GM21528 (cell line): Measurements from ENCODE around the gene NXPE4.
"Not testable (repeated sequence)": the region's sequence is repeated elsewhere in the genome, so short reads cannot be mapped to it uniquely, and the experiment has no call there.

ENCODE experiments used
- ATAC-seq: cut with Tn5 transposase; IDR thresholded peaks from one replicate; pipeline ENCODE4 v1.9.1; 2021; ENCODE audit warnings: mild to moderate bottlenecking, moderate library complexity; ENCODE audit not compliant: unreplicated experiment, low FRiP score

The NXPE4 gene

DNA sequence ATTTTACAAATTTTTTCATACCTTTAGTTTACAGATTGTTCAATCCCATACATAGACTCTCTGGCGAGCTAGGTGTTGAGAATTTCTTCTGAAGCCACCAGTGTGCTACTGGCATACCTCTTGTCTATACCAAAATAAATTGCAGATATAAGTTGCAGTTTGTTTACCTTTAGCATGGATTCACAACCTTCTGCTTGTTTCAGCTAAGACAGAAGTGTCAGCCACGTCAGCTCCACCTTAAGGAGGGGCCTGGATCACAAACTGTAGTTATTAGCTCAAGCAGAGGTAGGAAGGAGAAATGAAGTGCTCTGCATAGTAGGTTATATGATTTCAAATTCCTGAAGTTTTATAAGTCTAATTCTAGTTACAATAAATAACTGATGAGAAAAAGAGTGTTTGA, at the start of gene NXPE4:
NXPE4 (minus strand) TSS at position 216 of the 400 bp plus-strand sequence. CDS start 1,027 bp downstream, outside the sequence.
- no peak for ATAC-seq

DNA sequence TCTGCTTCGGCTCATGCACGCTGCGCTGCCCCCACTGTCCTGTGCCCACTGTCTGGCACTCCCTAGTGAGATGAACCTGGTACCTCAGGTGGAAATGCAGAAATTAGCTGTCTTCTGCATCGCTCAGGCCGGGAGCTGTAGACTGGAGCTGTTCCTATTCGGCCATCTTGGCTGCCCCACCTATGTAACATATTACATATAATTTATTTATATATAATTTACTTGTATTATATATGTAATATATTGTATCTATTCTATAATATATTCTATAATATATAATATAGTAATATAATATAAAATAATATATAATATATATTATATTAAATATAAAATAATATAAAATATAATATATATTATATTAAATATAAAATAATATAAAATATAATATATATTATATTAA, 43.9 kb upstream of the NXPE4 start:
- ATAC-seq: not testable (repeated sequence)

- not testable (repeated sequence) for ATAC-seq
These were observed 35.9 kb upstream of the NXPE4 start for GRCh38 chr11:114631445-114631965.

GRCh38 chr11:114625294-114625693, 29.7 kb upstream of the NXPE4 start:
- no peak for ATAC-seq

- no peak for ATAC-seq
These were observed 29.0 kb upstream of the NXPE4 start for GRCh38 chr11:114624455-114625207.

- ATAC-seq: no peak
These were observed 28.1 kb upstream of the NXPE4 start for GRCh38 chr11:114623720-114624119.

DNA sequence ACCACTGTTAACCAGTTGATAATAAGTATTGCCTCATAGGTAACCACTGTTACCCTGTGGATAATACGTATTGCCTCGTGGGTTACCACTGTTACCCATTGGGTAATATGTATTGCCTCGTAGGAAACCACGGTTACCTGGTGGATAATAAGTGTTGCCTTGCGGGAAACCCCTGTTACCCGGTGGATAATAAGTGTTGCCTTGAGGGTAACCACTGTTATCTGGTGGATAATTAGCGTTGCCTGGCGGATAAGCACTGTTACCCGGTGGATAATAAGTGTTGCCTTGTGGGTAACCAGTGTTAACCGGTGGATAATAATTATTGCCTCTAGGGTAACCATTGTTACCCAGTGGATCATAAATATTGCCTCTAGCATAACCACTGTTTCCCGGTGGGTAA, 27.3 kb upstream of the NXPE4 start:
- no peak for ATAC-seq

DNA sequence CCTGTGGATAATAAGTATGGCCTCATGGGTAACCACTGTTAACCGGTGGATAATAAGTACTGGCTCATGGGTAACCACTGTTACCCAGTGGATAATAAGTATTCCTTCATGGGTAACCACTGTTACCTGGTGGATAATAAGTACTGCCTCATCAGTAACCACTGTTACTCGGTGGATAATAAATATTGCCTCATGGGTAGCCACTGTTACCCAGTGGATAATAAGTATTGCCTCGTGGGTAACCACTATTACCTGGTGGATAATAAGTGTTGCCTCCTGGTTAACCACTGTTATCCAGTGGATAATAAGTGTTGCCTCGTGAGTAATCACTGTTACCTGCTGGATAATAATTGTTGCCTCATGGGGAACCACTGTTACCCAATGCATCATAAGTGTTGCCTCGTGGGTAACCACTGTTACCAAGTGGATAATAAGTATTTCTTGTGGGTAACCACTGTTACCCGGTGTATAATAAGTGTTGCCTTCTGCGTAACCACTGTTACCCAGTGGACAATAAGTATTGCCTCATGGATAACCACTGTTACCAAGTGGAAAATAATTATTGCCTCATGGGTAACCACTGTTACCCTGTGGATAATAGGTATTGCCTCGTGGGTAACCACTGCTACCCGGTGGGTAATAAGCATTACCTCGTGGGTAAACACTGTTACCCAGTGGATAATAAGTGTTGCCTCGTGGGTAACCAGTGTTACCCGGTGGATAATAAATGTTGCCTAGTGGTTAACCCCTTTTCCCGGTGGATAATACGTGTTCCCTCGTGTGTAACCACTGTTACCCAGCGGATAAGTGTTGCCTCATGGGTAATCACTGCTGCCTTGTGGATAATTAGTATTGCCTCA, 26.6 kb upstream of the NXPE4 start:
- no peak for ATAC-seq

- no peak for ATAC-seq
These were observed 25.5 kb upstream of the NXPE4 start for GRCh38 chr11:114621072-114621471.

DNA sequence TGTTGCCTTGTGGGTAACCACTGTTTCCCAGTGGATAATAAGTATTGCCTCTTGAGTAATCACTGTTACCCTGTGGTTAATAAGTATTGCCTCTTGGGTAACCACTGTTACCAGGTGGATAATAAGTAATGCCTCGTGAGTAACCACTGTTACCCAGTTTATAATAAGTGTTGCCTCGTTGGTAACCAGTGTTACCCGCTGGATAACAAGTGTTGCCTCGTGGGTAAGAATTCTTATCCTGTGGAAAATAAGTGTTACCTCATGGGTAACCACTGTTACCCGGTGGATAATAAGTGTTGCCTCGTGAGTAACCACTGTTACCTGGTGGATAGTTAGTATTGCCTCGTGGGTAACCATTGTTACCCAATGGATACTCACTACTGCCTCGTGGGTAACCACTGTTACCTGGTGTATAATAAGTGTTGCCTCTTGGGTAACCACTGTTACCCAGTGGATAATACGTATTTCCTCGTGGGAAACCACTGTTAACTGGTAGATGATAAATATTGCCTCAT, 24.1 kb upstream of the NXPE4 start:
- no peak for ATAC-seq

- ATAC-seq: no peak
These were observed 22.6 kb upstream of the NXPE4 start for GRCh38 chr11:114618139-114618538.

DNA sequence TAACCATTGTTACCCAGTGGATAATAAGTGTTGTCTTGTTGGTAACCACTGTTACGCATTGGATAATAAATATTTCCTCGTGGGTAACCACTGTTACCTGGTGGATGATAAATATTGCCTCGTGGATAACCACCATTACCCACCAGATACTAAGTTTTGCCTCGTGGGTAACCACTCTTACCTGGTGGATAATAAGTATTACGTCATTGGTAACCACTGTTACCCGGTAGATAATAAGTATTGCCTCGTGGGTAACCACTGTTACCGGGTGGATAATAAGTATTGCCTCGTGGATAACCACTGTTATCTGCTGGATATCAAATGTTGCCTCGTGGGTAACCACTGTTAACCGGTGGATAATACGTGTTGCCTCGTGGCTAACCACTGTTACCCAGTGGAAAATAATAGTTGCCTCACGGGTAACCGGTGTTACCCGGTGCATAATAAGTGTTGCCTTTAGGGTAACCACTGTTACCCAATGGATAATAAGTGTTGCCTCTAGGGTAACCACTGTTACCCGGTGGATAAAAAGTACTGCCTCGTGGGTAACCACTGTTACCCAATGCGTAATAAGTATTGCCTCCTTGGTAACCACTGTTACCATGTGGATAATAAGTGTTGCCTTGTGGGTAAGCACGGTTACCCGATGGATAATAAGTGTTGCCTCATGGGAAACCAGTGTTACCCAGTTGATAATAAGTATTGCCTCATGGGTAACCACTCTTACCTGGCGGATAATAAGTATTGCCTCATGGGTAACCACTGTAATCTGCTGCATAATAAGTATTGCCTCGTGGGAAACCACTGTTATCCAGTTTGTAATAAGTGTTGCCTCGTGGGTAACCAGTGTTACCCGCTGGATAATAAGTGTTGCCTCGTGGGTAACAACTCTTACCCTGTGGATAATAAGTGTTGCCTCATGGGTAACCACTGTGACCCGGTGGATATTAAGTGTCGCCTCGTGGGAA, 21.9 kb upstream of the NXPE4 start:
- ATAC-seq: no peak

DNA sequence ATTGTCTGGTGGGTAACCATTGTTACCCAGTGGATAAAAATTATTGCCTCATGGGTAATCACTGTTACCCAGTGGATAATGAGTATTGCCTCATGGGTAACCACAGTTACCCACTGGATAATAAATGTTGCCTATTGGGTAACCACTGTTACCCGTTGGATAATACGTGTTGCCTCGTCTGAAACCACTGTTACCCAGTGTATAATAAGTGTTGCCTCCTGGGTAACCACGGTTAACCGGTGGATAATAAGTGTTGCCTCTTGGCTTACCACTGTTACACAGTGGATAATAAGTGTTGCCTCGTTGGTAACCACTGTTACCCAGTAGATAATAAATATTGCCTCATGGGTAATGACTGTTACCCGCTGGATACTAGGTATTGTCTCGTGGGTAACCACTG, 20.9 kb upstream of the NXPE4 start:
- no peak for ATAC-seq

- no peak for ATAC-seq
These were observed 20.1 kb upstream of the NXPE4 start for GRCh38 chr11:114615448-114616361.

- no peak for ATAC-seq
These were observed 18.6 kb upstream of the NXPE4 start for GRCh38 chr11:114614127-114614720.

DNA sequence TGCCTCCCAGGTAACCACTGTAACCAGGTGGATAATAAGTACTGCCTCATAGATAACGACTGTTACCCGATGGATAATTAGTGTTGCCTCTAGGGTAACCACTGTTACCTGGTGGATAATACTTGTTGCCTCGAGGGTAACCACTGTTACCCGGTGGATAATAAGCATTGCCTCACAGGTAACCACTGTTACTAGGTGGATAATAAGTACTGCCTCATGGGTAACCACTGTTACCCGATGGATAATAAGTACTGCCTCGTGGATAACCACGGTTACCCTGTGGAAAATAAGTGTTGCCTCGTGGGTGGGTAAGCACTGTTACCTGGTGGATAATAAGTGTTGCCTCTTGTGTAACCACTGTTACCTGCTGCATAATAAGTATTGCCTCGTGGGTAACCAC, 17.5 kb upstream of the NXPE4 start:
- not testable (repeated sequence) for ATAC-seq

DNA sequence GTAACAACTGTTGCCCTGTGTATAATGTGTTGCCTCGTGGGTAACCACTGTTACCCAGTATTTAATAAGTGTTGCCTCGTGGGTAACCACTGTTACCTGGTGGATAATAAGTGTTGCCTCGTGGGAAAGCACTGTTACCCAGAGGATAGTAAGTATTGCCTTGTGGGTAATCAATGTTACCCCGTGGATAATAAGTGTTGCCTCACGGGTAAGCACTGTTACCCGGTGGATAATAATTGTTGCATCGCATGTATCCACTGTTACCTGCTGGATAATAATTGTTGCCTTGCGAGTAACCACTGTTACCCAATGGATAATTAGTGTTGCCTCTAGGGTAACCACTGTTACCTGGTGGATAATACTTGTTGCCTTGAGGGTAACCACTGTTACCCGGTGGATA, 17.1 kb upstream of the NXPE4 start:
- no peak for ATAC-seq

GRCh38 chr11:114612199-114612598, 16.6 kb upstream of the NXPE4 start:
- ATAC-seq: not testable (repeated sequence)
